HepG2 (cell line): ENCODE measurements around the gene GFPT1. TPM values are rescaled to one million over a fixed set of nuclear protein-coding genes. Genes with fewer than 3 reads are reported as not detected.
A peak's percentile ranks its signal among the peaks of the same experiment; 100 is the strongest.

Experiments
- AGO2 ChIP-seq: fragments of 200-400 bp; formaldehyde crosslinking; optimal IDR thresholded peaks from 2 replicates; pipeline ENCODE3; 2017; ENCODE audit warnings: mild to moderate bottlenecking, low read depth, low read length, moderate library complexity
- IRF2 ChIP-seq: IDR thresholded peaks from 2 replicates; pipeline ENCODE4 v1.6.1; 2018; ENCODE audit warnings: missing genetic modification reagents, missing compliant biosample characterization
- MEF2D ChIP-seq: sonication (generic); formaldehyde crosslinking; IDR thresholded peaks from 2 replicates; pipeline ENCODE4 v1.5.1; 2020; ENCODE audit warnings: mild to moderate bottlenecking, missing genetic modification reagents
- MEIS1 ChIP-seq: sonication (generic); formaldehyde crosslinking; IDR thresholded peaks from 2 replicates; pipeline ENCODE4 v1.9.0; 2021; ENCODE audit warnings: mild to moderate bottlenecking, missing genetic modification reagents, moderate library complexity, borderline replicate concordance
- NFKBIZ ChIP-seq: IDR thresholded peaks from 2 replicates; pipeline ENCODE4 v1.6.1; 2018; ENCODE audit warnings: missing genetic modification reagents, missing compliant biosample characterization
- RELA ChIP-seq: sonication (generic); formaldehyde crosslinking; IDR thresholded peaks from 2 replicates; pipeline ENCODE4 v1.4.0; 2020; ENCODE audit warnings: missing genetic modification reagents
- SALL1 ChIP-seq: sonication (generic); formaldehyde crosslinking; IDR thresholded peaks from 2 replicates; pipeline ENCODE4 v1.8.0; 2022; ENCODE audit warnings: mild to moderate bottlenecking, missing genetic modification reagents
- SIN3B ChIP-seq: fragments of 150-350 bp; IDR thresholded peaks from 2 replicates; pipeline ENCODE4 v1.6.1; 2014; ENCODE audit warnings: low read length
- SMAD3 ChIP-seq: sonication (generic); formaldehyde crosslinking; IDR thresholded peaks from 2 replicates; pipeline ENCODE4 v1.4.0; 2020; ENCODE audit warnings: missing genetic modification reagents
- SP4 ChIP-seq: sonication (generic); formaldehyde crosslinking; IDR thresholded peaks from 2 replicates; pipeline ENCODE4 v1.8.1; 2023; ENCODE audit warnings: mild to moderate bottlenecking, missing genetic modification reagents
- SRSF1 ChIP-seq: fragments of 200-400 bp; formaldehyde crosslinking; optimal IDR thresholded peaks from 2 replicates; pipeline ENCODE3; 2017; ENCODE audit warnings: mild to moderate bottlenecking, low read depth, low read length, moderate library complexity
- TAF1 ChIP-seq: sonication (generic); formaldehyde crosslinking; IDR thresholded peaks from 2 replicates; pipeline ENCODE4 v1.4.0; 2020; ENCODE audit warnings: missing genetic modification reagents
- U2AF1 ChIP-seq: fragments of 200-400 bp; formaldehyde crosslinking; optimal IDR thresholded peaks from 2 replicates; pipeline ENCODE3; 2017; ENCODE audit warnings: mild to moderate bottlenecking, low read depth, low read length
- ZBTB7A ChIP-seq: sonication (generic); formaldehyde crosslinking; IDR thresholded peaks from 2 replicates; pipeline ENCODE4 v1.8.0; 2022; ENCODE audit warnings: mild to moderate bottlenecking, missing genetic modification reagents
- ZBTB7B ChIP-seq: sonication (generic); formaldehyde crosslinking; IDR thresholded peaks from 2 replicates; pipeline ENCODE4 v1.4.0; 2020; ENCODE audit warnings: missing genetic modification reagents
- ZNF124 ChIP-seq: sonication (generic); formaldehyde crosslinking; IDR thresholded peaks from 2 replicates; pipeline ENCODE4 v1.4.0; 2020; ENCODE audit warnings: missing genetic modification reagents
- polyA plus RNA-seq, 8 experiments: library from polyadenylated mRNA; depleted of rRNA in 3 of 8; stranded (reverse) in 7 of 8; unstranded in 1 of 8; fragments of >200 nt; fragmentation: Illumina TruSeq in 4 of 8; extraction: Trizol in 4 of 8; gene quantifications; 2 replicates each; pipeline versions ENCODE4 v1.2.1 to v1.2.3, GENCODE V29; 2011 to 2016; ENCODE audit warnings: low read depth in 4 of 8, missing spikeins in 1 of 8, mixed read lengths in 1 of 8; ENCODE audit not compliant: insufficient read depth in 1 of 8
- total RNA-seq, 5 experiments: library from RNA; depleted of rRNA; stranded (reverse); fragments of >200 nt; fragmentation: Illumina TruSeq; extraction: Trizol; gene quantifications; 2 replicates each; pipeline ENCODE4 v1.2.3, GENCODE V29; 2016; ENCODE audit warnings: low read depth in 1 of 5
- TF ChIP-seq, protein P1 (sequence below): sonication (generic); formaldehyde crosslinking; IDR thresholded peaks from 2 replicates; pipeline ENCODE4 v1.4.0; 2020; ENCODE audit warnings: missing genetic modification reagents
- TF ChIP-seq, protein P2 (sequence below): IDR thresholded peaks from 2 replicates; pipeline ENCODE4 v1.6.1; 2016; ENCODE audit warnings: mild to moderate bottlenecking, missing biosample characterization, missing genetic modification reagents
- TF ChIP-seq, protein P3 (sequence below): sonication (generic); formaldehyde crosslinking; IDR thresholded peaks from 2 replicates; pipeline ENCODE4 v1.5.1; 2020; ENCODE audit warnings: mild to moderate bottlenecking, missing genetic modification reagents
- TF ChIP-seq, protein P4 (sequence below): sonication (generic); formaldehyde crosslinking; IDR thresholded peaks from 2 replicates; pipeline ENCODE4 v1.8.0; 2022; ENCODE audit warnings: mild to moderate bottlenecking, missing genetic modification reagents, moderate library complexity
- TF ChIP-seq, protein P5 (sequence below): sonication (generic); formaldehyde crosslinking; conservative IDR thresholded peaks from 2 replicates; pipeline ENCODE4 v1.4.0; 2020; ENCODE audit warnings: missing genetic modification reagents

Gene GFPT1
- total and polyA plus RNA-seq, 2 of the 13 experiments (the other 11 are each of a cell fraction or from before 2014, with no cell fraction given), result 24.0 to 84.9 TPM

DNA sequence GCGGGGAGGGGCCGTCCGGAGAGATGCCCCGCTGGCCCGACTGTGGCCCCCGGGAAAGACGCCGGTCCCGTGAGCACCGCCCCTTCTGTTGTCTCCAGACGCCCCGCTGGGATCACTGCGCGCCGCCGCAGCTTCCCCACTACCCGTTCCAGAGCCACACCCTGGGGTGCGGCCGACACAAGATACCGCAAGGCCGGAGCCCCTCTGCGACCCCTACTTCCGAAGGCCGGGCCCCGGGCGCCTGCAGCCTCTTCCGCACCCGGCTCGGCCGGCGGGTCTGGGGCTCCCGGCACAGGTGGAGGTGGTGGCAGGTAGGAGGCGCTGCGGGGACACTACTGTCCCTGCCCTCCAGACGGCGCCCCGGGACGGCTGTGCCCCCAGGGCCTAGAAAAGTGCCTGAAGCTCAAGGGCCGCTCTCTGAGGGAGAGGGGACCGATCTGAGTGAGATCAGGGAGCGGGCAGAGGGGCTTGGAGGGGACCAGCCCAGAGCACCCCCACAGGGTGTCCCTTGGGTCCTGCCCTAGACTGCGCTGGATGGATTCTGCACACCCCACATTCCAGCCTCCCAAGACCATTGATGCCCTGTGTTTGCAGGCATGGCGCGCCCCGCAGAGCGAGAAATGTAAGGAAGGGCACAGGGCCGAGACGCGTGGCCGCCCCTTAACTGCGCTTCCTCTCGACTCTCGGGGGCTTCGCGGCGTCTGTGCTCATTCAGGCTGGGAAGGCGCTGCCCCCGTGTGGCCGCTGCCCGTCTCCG lies 80.0 kb downstream of the GFPT1 start (continued):
- TF ChIP-seq, protein P1, sequence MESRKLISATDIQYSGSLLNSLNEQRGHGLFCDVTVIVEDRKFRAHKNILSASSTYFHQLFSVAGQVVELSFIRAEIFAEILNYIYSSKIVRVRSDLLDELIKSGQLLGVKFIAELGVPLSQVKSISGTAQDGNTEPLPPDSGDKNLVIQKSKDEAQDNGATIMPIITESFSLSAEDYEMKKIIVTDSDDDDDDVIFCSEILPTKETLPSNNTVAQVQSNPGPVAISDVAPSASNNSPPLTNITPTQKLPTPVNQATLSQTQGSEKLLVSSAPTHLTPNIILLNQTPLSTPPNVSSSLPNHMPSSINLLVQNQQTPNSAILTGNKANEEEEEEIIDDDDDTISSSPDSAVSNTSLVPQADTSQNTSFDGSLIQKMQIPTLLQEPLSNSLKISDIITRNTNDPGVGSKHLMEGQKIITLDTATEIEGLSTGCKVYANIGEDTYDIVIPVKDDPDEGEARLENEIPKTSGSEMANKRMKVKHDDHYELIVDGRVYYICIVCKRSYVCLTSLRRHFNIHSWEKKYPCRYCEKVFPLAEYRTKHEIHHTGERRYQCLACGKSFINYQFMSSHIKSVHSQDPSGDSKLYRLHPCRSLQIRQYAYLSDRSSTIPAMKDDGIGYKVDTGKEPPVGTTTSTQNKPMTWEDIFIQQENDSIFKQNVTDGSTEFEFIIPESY, result peak; percentile 99
- TF ChIP-seq RELA (CRISPR knock-in tag) (peak; percentile 68; the same call in 1 of the 2 replicates), U2AF1 (no peak), MEIS1 (peak; percentile 78; the same call in 1 of the 2 replicates), SRSF1 (peak; percentile 42), IRF2 (0 out of 2 replicates have a peak, but pooled peaks have one; percentile 42), SIN3B (no peak), TAF1 (CRISPR knock-in tag) (no peak; the same call in 1 of the 2 replicates), ZBTB7B (peak; percentile 99), MEF2D (CRISPR knock-in tag) (no peak), AGO2 (peak; percentile 80), SMAD3 (CRISPR knock-in tag) (0 out of 2 replicates have a peak, but pooled peaks have one; percentile 43), ZNF124 (CRISPR knock-in tag) (peak; percentile 84), ZBTB7A (peak; percentile 85; the same call in 1 of the 2 replicates), SALL1 (CRISPR knock-in tag) (peak; percentile 84), SP4 (no peak), NFKBIZ (CRISPR knock-in tag) (peak; percentile 39; the same call in 1 of the 2 replicates)
- TF ChIP-seq, protein P2, sequence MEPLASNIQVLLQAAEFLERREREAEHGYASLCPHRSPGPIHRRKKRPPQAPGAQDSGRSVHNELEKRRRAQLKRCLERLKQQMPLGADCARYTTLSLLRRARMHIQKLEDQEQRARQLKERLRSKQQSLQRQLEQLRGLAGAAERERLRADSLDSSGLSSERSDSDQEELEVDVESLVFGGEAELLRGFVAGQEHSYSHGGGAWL (CRISPR knock-in tag), result 0 out of 2 replicates have a peak, but pooled peaks have one; percentile 47
- TF ChIP-seq, protein P3, sequence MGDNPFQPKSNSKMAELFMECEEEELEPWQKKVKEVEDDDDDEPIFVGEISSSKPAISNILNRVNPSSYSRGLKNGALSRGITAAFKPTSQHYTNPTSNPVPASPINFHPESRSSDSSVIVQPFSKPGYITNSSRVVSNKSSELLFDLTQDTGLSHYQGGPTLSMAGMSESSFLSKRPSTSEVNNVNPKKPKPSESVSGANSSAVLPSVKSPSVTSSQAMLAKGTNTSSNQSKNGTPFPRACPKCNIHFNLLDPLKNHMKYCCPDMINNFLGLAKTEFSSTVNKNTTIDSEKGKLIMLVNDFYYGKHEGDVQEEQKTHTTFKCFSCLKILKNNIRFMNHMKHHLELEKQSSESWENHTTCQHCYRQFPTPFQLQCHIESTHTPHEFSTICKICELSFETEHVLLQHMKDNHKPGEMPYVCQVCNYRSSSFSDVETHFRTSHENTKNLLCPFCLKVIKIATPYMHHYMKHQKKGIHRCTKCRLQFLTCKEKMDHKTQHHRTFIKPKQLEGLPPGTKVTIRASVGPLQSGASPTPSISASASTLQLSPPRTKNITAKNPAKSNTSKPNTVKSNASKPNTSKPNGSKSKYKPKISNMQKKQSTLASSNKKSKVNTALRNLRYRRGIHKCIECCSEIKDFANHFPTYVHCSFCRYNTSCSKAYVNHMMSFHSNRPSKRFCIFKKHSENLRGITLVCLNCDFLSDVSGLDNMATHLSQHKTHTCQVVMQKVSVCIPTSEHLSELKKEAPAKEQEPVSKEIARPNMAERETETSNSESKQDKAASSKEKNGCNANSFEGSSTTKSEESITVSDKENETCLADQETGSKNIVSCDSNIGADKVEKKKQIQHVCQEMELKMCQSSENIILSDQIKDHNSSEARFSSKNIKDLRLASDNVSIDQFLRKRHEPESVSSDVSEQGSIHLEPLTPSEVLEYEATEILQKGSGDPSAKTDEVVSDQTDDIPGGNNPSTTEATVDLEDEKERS (CRISPR knock-in tag), result peak; percentile 63; the same call in 1 of the 2 replicates
- TF ChIP-seq, protein P4, sequence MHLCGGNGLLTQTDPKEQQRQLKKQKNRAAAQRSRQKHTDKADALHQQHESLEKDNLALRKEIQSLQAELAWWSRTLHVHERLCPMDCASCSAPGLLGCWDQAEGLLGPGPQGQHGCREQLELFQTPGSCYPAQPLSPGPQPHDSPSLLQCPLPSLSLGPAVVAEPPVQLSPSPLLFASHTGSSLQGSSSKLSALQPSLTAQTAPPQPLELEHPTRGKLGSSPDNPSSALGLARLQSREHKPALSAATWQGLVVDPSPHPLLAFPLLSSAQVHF, result no peak
- TF ChIP-seq, protein P5, sequence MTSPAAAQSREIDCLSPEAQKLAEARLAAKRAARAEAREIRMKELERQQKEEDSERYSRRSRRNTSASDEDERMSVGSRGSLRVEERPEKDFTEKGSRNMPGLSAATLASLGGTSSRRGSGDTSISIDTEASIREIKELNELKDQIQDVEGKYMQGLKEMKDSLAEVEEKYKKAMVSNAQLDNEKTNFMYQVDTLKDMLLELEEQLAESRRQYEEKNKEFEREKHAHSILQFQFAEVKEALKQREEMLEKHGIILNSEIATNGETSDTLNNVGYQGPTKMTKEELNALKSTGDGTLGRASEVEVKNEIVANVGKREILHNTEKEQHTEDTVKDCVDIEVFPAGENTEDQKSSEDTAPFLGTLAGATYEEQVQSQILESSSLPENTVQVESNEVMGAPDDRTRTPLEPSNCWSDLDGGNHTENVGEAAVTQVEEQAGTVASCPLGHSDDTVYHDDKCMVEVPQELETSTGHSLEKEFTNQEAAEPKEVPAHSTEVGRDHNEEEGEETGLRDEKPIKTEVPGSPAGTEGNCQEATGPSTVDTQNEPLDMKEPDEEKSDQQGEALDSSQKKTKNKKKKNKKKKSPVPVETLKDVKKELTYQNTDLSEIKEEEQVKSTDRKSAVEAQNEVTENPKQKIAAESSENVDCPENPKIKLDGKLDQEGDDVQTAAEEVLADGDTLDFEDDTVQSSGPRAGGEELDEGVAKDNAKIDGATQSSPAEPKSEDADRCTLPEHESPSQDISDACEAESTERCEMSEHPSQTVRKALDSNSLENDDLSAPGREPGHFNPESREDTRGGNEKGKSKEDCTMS (CRISPR knock-in tag), result no peak
